ENCODE data around the gene TMEM175.

Gene TMEM175

GRCh38 chr4:931960-932712, at the start of gene TMEM175, which contains the start of gene GAK:
TMEM175 (plus strand) TSS chr4:932460; CDS start chr4:947740, 15,280 bp downstream.
GAK (minus strand) TSS chr4:932316; CDS start chr4:932187, 129 bp downstream.
- DNase-seq (ENCODE audit: low spot score in 2 of 2) (peak; percentile 98 to 99), ATAC-seq (peak; percentile 97)
- peaks cover 36% of the 10 kb centered on the region for H3K36me3 Mint-ChIP-seq
- peak within 1 kb of the TSS; percentile 96 for H3K27ac Mint-ChIP-seq
- peaks cover 54% of the 10 kb centered on the region for H3K4me1 Mint-ChIP-seq
- peak within 1 kb of the TSS; percentile 94 for H3K4me3 Mint-ChIP-seq
- H3K9me3 Mint-ChIP-seq, result no peaks in the 10 kb centered on the region

- H3K27ac Mint-ChIP-seq, result no peak overlapping the region
- H3K4me1 Mint-ChIP-seq, result peaks cover 33% of the 10 kb centered on the region
- ATAC-seq, result no peak
- H3K36me3 Mint-ChIP-seq, result peaks cover 51% of the 10 kb centered on the region
- no peak overlapping the region for H3K4me3 Mint-ChIP-seq
- H3K9me3 Mint-ChIP-seq, result no peaks in the 10 kb centered on the region
- no peak for DNase-seq (ENCODE audit: low spot score in 2 of 2)
Measured at GRCh38 chr4:882646-883045, 49.6 kb upstream of the TMEM175 start.

- DNase-seq (ENCODE audit: low spot score in 2 of 2), result no peak
- Mint-ChIP-seq H3K36me3 (peaks cover 42% of the 10 kb centered on the region), H3K9me3 (no peaks in the 10 kb centered on the region), H3K4me3 (no peak overlapping the region), H3K4me1 (peaks cover 30% of the 10 kb centered on the region), H3K27ac (peak overlapping the region; percentile 89)
- ATAC-seq, result no peak
Measured at GRCh38 chr4:883377-884095, 48.7 kb upstream of the TMEM175 start.

GRCh38 chr4:884259-884658, 48.0 kb upstream of the TMEM175 start:
- peaks cover 23% of the 10 kb centered on the region for H3K4me1 Mint-ChIP-seq
- peak overlapping the region; percentile 89 for H3K27ac Mint-ChIP-seq
- DNase-seq (ENCODE audit: low spot score in 2 of 2) (no peak), ATAC-seq (no peak)
- H3K9me3 Mint-ChIP-seq, result no peaks in the 10 kb centered on the region
- H3K36me3 Mint-ChIP-seq, result peaks cover 37% of the 10 kb centered on the region
- no peak overlapping the region for H3K4me3 Mint-ChIP-seq

- Mint-ChIP-seq H3K9me3 (no peaks in the 10 kb centered on the region), H3K36me3 (peaks cover 34% of the 10 kb centered on the region), H3K27ac (peak overlapping the region; percentile 89), H3K4me3 (no peak overlapping the region), H3K4me1 (peaks cover 16% of the 10 kb centered on the region)
- ATAC-seq (no peak), DNase-seq (ENCODE audit: low spot score in 2 of 2) (no peak)
Measured at GRCh38 chr4:884896-885295, 47.4 kb upstream of the TMEM175 start.

GRCh38 chr4:885353-885752, 46.9 kb upstream of the TMEM175 start:
- ATAC-seq, result no peak
- Mint-ChIP-seq H3K36me3 (peaks cover 29% of the 10 kb centered on the region), H3K9me3 (no peaks in the 10 kb centered on the region), H3K4me3 (no peak overlapping the region), H3K27ac (no peak overlapping the region), H3K4me1 (peaks cover 12% of the 10 kb centered on the region)
- no peak for DNase-seq (ENCODE audit: low spot score in 2 of 2)

GRCh38 chr4:886244-886643, 46.0 kb upstream of the TMEM175 start:
- no peak for ATAC-seq
- no peak overlapping the region for H3K4me3 Mint-ChIP-seq
- H3K9me3 Mint-ChIP-seq, result no peaks in the 10 kb centered on the region
- no peak overlapping the region for H3K27ac Mint-ChIP-seq
- peaks cover 32% of the 10 kb centered on the region for H3K36me3 Mint-ChIP-seq
- H3K4me1 Mint-ChIP-seq, result peaks cover 7% of the 10 kb centered on the region
- DNase-seq (ENCODE audit: low spot score in 2 of 2), result no peak

GRCh38 chr4:887034-887763, 45.1 kb upstream of the TMEM175 start:
- no peak overlapping the region for H3K27ac Mint-ChIP-seq
- ATAC-seq (no peak), DNase-seq (ENCODE audit: low spot score in 2 of 2) (no peak)
- no peaks in the 10 kb centered on the region for H3K9me3 Mint-ChIP-seq
- H3K4me1 Mint-ChIP-seq, result peaks cover 7% of the 10 kb centered on the region
- peaks cover 28% of the 10 kb centered on the region for H3K36me3 Mint-ChIP-seq
- no peak overlapping the region for H3K4me3 Mint-ChIP-seq

GRCh38 chr4:888029-888428, 44.2 kb upstream of the TMEM175 start:
- no peaks in the 10 kb centered on the region for H3K9me3 Mint-ChIP-seq
- no peak for DNase-seq (ENCODE audit: low spot score in 2 of 2)
- H3K27ac Mint-ChIP-seq, result no peak overlapping the region
- ATAC-seq, result no peak
- peaks cover 30% of the 10 kb centered on the region for H3K36me3 Mint-ChIP-seq
- H3K4me3 Mint-ChIP-seq, result no peak overlapping the region
- peaks cover 7% of the 10 kb centered on the region for H3K4me1 Mint-ChIP-seq

- ATAC-seq (no peak), DNase-seq (ENCODE audit: low spot score in 2 of 2) (no peak)
- Mint-ChIP-seq H3K27ac (no peak overlapping the region), H3K4me1 (peaks cover 7% of the 10 kb centered on the region), H3K36me3 (peaks cover 27% of the 10 kb centered on the region), H3K4me3 (no peak overlapping the region), H3K9me3 (no peaks in the 10 kb centered on the region)
Measured at GRCh38 chr4:889516-889915, 42.7 kb upstream of the TMEM175 start.

GRCh38 chr4:890036-890695, 42.1 kb upstream of the TMEM175 start:
- DNase-seq (ENCODE audit: low spot score in 2 of 2) (no peak), ATAC-seq (no peak)
- no peak overlapping the region for H3K4me3 Mint-ChIP-seq
- H3K27ac Mint-ChIP-seq, result no peak overlapping the region
- H3K4me1 Mint-ChIP-seq, result peaks cover 7% of the 10 kb centered on the region
- peaks cover 25% of the 10 kb centered on the region for H3K36me3 Mint-ChIP-seq
- H3K9me3 Mint-ChIP-seq, result no peaks in the 10 kb centered on the region

- no peak for ATAC-seq
- H3K27ac Mint-ChIP-seq, result peak overlapping the region; percentile 48
- DNase-seq (ENCODE audit: low spot score in 2 of 2), result no peak
- no peaks in the 10 kb centered on the region for H3K9me3 Mint-ChIP-seq
- H3K36me3 Mint-ChIP-seq, result peaks cover 41% of the 10 kb centered on the region
- peaks cover 7% of the 10 kb centered on the region for H3K4me1 Mint-ChIP-seq
- no peak overlapping the region for H3K4me3 Mint-ChIP-seq
Measured at GRCh38 chr4:891747-892146, 40.5 kb upstream of the TMEM175 start.

- Mint-ChIP-seq H3K36me3 (peaks cover 51% of the 10 kb centered on the region), H3K4me3 (no peak overlapping the region), H3K4me1 (peaks cover 2% of the 10 kb centered on the region), H3K27ac (no peak overlapping the region), H3K9me3 (no peaks in the 10 kb centered on the region)
- ATAC-seq (no peak), DNase-seq (ENCODE audit: low spot score in 2 of 2) (no peak)
Measured at GRCh38 chr4:892780-893179, 39.5 kb upstream of the TMEM175 start.

GRCh38 chr4:893276-893994, 38.8 kb upstream of the TMEM175 start:
- no peak for DNase-seq (ENCODE audit: low spot score in 2 of 2)
- Mint-ChIP-seq H3K9me3 (no peaks in the 10 kb centered on the region), H3K4me3 (no peak overlapping the region), H3K27ac (no peak overlapping the region), H3K36me3 (peaks cover 55% of the 10 kb centered on the region), H3K4me1 (no peaks in the 10 kb centered on the region)
- no peak for ATAC-seq

Data from stimulated activated effector memory CD8-positive, alpha-beta T cell treated with anti-CD3 and anti-CD28 coated beads, Interleukin-12 subunit alpha, Interleukin-12 subunit beta, amount 100 ng/mL, for 72 hours (primary cell).